Measurements from ENCODE around the gene FBXL22. TPM values are rescaled to one million over a fixed set of nuclear protein-coding genes. Genes with fewer than 3 reads are reported as not detected.

Gene FBXL22
- total RNA-seq, 1 experiment from 2014 or later, result 0.60 TPM

GRCh38 chr15:63593705-63594671, 3.2 kb upstream of the FBXL22 start:
- no peak for DNase-seq (ENCODE audit: low read depth)

- no peak for DNase-seq (ENCODE audit: low read depth)
These were observed 2.1 kb upstream of the FBXL22 start for GRCh38 chr15:63595065-63595464.

- no peak for DNase-seq (ENCODE audit: low read depth)
These were observed 1.5 kb upstream of the FBXL22 start for GRCh38 chr15:63595688-63596087.

GRCh38 chr15:63596676-63597037, 530 bp upstream of the FBXL22 start:
- DNase-seq (ENCODE audit: low read depth), result no peak

- DNase-seq (ENCODE audit: low read depth), result no peak
These were observed 634 bp downstream of the FBXL22 start for GRCh38 chr15:63597821-63598220.

GRCh38 chr15:63598473-63599400, 1.6 kb downstream of the FBXL22 start:
- DNase-seq (ENCODE audit: low read depth), result no peak

- peak; percentile 61 for DNase-seq (ENCODE audit: low read depth)
These were observed 2.3 kb downstream of the FBXL22 start for GRCh38 chr15:63599401-63600000.

GRCh38 chr15:63600001-63600615, 2.9 kb downstream of the FBXL22 start:
- DNase-seq (ENCODE audit: low read depth), result peak; percentile 39

GRCh38 chr15:63600616-63601025, 3.4 kb downstream of the FBXL22 start:
- peak; percentile 94 for DNase-seq (ENCODE audit: low read depth)

- DNase-seq (ENCODE audit: low read depth), result peak; percentile 35
These were observed 4.0 kb downstream of the FBXL22 start for GRCh38 chr15:63601026-63601703.

GRCh38 chr15:63601704-63602185, 4.6 kb downstream of the FBXL22 start:
- no peak for DNase-seq (ENCODE audit: low read depth)

GRCh38 chr15:63602595-63602994, 5.4 kb downstream of the FBXL22 start:
- no peak for DNase-seq (ENCODE audit: low read depth)

- no peak for DNase-seq (ENCODE audit: low read depth)
These were observed 6.3 kb downstream of the FBXL22 start for GRCh38 chr15:63603516-63603915.

- no peak for DNase-seq (ENCODE audit: low read depth)
These were observed 7.1 kb downstream of the FBXL22 start for GRCh38 chr15:63604281-63604680.

- DNase-seq (ENCODE audit: low read depth), result no peak
These were observed 7.8 kb downstream of the FBXL22 start for GRCh38 chr15:63605036-63605435.

- no peak for DNase-seq (ENCODE audit: low read depth)
These were observed 8.6 kb downstream of the FBXL22 start for GRCh38 chr15:63605816-63606215.

GRCh38 chr15:63606308-63606707, 9.1 kb downstream of the FBXL22 start:
- no peak for DNase-seq (ENCODE audit: low read depth)

- DNase-seq (ENCODE audit: low read depth), result no peak
These were observed 11.8 kb downstream of the FBXL22 start for GRCh38 chr15:63608989-63609388.

- no peak for DNase-seq (ENCODE audit: low read depth)
These were observed 12.3 kb downstream of the FBXL22 start for GRCh38 chr15:63609448-63609847.

GRCh38 chr15:63610209-63610841, 13.1 kb downstream of the FBXL22 start:
- DNase-seq (ENCODE audit: low read depth), result peak; percentile 81
